HL-60 (cell line): ENCODE data around the gene TTC27.
"Not testable (repeated sequence)": the region's sequence is repeated elsewhere in the genome, so short reads cannot be mapped to it uniquely, and the experiment has no call there.

Experiments
- DNase-seq, 2 experiments: peaks; one replicate each; pipeline ENCODE4 v3.0.0-alpha.2; 2010 to 2020; ENCODE audit warnings: low read depth in 1 of 2, low spot score in 1 of 2
- H3K27ac ChIP-seq: fragments of 250-450 bp; sonication (Bioruptor Pico); replicated peaks from 2 replicates; pipeline ENCODE4 v1.5.1; 2020; ENCODE audit warnings: mild to moderate bottlenecking, moderate library complexity
- H3K27me3 ChIP-seq: fragments of 250-450 bp; sonication (Bioruptor Pico); 2 replicates; pipeline ENCODE4 v1.5.1; 2021; ENCODE audit warnings: mild to moderate bottlenecking, moderate library complexity; ENCODE audit not compliant: insufficient read depth, poor library complexity, severe bottlenecking
- H3K4me3 ChIP-seq: replicated peaks from 2 replicates; pipeline ENCODE4 v1.5.1; 2011; ENCODE audit warnings: mild to moderate bottlenecking, control low read depth, low read length; ENCODE audit not compliant: insufficient read depth
- GABPA ChIP-seq: IDR thresholded peaks from 2 replicates; pipeline ENCODE4 v1.6.1; 2012; ENCODE audit warnings: low read depth
- POLR2AphosphoS5 ChIP-seq: IDR thresholded peaks from 2 replicates; pipeline ENCODE4 v1.6.1; 2012; ENCODE audit warnings: low read depth
- SPI1 ChIP-seq: IDR thresholded peaks from 2 replicates; pipeline ENCODE4 v1.6.1; 2012; ENCODE audit warnings: low read depth, mild to moderate bottlenecking, borderline replicate concordance
- TF ChIP-seq, protein P1 (sequence below): IDR thresholded peaks from one replicate; pipeline ENCODE4 v1.5.1; 2011; ENCODE audit warnings: low read length, control low read depth, inconsistent platforms; ENCODE audit not compliant: insufficient read depth
- TF ChIP-seq, protein P2 (sequence below): IDR thresholded peaks from 2 replicates; pipeline ENCODE4 v1.6.1; 2012; ENCODE audit warnings: low read depth; ENCODE audit not compliant: insufficient replicate concordance

TTC27 gene

DNA sequence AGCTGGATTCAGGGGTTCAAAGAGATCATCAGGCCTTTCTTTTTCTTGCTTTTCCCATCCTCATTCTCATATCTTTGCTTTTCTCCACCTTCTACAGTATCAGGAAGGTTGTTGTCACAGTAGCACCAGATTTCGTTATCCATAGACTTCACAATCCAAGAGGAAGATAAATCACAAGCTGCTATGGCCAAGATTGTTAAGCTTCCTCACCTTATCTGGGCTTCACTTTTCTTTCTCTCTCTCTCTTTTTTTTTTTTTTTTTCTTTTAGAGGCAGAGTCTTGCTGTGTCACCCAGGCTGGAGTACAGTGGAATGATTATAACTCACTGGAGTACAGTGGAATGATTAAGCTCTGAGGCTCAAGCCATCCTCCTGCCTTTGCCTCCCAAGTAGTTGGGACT is 93.5 kb downstream of the TTC27 start:
- DNase-seq = no peak
- no peak overlapping the region for H3K4me3 ChIP-seq

DNA sequence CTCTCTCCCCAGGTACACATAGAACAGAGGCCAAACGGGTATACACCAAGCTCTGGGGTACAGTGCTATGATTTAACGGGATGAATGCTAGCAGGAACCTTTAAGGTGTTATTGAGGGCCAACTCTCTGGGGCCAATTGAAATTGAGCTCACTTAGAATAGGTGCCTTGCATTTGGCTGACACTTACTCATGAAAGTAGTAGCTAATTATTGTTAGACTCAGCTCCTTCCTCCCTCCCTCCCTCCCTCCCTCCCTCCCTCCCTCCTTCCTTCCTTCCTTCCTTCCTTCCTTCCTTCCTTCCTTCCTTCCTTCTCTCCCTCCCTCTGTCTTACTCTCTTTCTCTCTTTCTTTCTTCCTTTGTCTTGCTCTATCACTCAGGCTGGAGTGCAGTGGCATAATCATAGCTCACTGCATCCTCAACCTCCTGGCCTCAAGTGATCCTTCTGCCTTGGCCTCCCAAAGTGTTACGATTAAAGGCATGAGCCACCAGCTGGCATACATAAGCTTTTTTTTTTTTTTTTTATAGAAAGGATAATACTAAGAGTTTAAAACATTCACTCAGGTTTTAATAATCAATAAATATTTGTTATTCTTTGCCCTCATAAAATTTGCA is 95.7 kb downstream of the TTC27 start:
- Histone ChIP-seq H3K27ac (no peak overlapping the region), H3K4me3 (no peak overlapping the region), H3K27me3 (no peaks in the 10 kb centered on the region)
- TF ChIP-seq, protein P1, sequence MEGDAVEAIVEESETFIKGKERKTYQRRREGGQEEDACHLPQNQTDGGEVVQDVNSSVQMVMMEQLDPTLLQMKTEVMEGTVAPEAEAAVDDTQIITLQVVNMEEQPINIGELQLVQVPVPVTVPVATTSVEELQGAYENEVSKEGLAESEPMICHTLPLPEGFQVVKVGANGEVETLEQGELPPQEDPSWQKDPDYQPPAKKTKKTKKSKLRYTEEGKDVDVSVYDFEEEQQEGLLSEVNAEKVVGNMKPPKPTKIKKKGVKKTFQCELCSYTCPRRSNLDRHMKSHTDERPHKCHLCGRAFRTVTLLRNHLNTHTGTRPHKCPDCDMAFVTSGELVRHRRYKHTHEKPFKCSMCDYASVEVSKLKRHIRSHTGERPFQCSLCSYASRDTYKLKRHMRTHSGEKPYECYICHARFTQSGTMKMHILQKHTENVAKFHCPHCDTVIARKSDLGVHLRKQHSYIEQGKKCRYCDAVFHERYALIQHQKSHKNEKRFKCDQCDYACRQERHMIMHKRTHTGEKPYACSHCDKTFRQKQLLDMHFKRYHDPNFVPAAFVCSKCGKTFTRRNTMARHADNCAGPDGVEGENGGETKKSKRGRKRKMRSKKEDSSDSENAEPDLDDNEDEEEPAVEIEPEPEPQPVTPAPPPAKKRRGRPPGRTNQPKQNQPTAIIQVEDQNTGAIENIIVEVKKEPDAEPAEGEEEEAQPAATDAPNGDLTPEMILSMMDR = no peak
- no peak for TF ChIP-seq GABPA
- no peak for TF ChIP-seq SPI1
- TF ChIP-seq POLR2AphosphoS5 = no peak
- TF ChIP-seq, protein P2, sequence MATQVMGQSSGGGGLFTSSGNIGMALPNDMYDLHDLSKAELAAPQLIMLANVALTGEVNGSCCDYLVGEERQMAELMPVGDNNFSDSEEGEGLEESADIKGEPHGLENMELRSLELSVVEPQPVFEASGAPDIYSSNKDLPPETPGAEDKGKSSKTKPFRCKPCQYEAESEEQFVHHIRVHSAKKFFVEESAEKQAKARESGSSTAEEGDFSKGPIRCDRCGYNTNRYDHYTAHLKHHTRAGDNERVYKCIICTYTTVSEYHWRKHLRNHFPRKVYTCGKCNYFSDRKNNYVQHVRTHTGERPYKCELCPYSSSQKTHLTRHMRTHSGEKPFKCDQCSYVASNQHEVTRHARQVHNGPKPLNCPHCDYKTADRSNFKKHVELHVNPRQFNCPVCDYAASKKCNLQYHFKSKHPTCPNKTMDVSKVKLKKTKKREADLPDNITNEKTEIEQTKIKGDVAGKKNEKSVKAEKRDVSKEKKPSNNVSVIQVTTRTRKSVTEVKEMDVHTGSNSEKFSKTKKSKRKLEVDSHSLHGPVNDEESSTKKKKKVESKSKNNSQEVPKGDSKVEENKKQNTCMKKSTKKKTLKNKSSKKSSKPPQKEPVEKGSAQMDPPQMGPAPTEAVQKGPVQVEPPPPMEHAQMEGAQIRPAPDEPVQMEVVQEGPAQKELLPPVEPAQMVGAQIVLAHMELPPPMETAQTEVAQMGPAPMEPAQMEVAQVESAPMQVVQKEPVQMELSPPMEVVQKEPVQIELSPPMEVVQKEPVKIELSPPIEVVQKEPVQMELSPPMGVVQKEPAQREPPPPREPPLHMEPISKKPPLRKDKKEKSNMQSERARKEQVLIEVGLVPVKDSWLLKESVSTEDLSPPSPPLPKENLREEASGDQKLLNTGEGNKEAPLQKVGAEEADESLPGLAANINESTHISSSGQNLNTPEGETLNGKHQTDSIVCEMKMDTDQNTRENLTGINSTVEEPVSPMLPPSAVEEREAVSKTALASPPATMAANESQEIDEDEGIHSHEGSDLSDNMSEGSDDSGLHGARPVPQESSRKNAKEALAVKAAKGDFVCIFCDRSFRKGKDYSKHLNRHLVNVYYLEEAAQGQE = no peak
- no peak for DNase-seq

More for the DNA sequence above, 93.5 kb downstream of the TTC27 start:
- Histone ChIP-seq H3K27ac (no peak overlapping the region), H3K27me3 (no peaks in the 10 kb centered on the region)
- TF ChIP-seq, protein P2 = no peak
- TF ChIP-seq POLR2AphosphoS5 = no peak
- TF ChIP-seq SPI1 = no peak
- TF ChIP-seq GABPA = no peak
- TF ChIP-seq, protein P1 = no peak

DNA sequence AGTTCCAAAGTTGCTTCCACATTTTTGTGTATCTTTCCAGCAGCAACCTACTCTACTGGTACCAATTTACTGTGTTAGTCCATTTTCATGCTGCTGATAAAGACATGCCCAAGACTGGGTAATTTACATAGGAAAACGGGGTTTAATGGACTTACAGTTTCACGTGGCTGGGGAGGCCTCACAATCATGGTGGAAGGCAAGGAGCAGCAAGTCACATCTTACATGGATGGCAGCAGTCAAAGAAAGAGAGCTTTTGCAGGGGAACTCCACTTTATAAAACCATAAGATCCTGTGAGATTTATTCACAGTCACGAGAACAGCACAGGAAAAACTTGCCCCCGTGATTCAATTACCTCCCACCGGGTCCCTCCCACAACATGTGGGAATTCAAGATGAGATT is 98.8 kb downstream of the TTC27 start:
- not testable (repeated sequence) for DNase-seq, H3K27me3 ChIP-seq, H3K27ac ChIP-seq, H3K4me3 ChIP-seq

DNA sequence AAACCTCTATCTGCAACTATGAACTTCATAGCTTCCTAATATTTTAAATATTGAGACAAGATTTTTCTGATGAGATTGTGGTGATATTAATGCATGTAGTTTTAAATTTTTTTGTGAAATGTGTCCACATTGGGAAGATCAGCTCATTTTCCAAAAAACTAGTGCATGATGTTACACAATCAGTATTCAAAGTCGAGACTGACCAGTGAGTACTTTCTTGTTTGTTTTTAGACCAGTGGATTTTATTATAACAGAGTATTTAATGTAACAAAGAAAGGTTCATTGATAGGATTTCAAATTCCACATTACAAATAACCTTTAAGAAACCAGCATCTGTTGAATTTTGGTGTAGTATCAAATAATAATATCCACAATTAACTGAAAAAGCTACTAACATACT is 99.3 kb downstream of the TTC27 start:
- Histone ChIP-seq H3K27me3 (no peaks in the 10 kb centered on the region), H3K4me3 (no peak overlapping the region), H3K27ac (no peak overlapping the region)
- no peak for DNase-seq
- TF ChIP-seq, protein P2 = no peak
- TF ChIP-seq GABPA (no peak), POLR2AphosphoS5 (no peak), SPI1 (no peak)
- TF ChIP-seq, protein P1 = no peak

DNA sequence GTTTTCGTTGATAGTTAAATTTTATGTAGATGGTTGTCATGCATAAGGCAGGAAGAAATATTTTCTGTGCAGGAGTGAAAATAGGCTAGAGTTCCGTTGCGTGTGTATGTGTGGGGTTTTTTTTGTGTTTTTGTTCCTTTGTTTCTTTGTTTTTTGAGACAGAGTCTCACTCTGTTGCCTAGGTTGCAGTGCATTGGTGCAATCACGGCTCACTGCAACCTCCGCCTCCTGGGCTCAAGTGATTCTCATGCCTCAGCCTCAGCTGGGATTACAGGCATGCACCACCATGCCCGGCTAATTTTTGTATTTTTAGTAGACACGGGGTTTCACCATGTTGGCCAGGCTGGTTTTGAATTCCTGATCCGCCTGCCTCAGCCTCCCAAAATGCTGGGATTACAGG is 103.1 kb downstream of the TTC27 start:
- H3K27me3 ChIP-seq, DNase-seq, H3K27ac ChIP-seq, H3K4me3 ChIP-seq: not testable (repeated sequence)
